Fibroblast of the conjunctiva (primary cell): ENCODE data around the gene IQUB.
"Not testable (repeated sequence)": the region's sequence is repeated elsewhere in the genome, so short reads cannot be mapped to it uniquely, and the experiment has no call there.

Experiments
- DNase-seq: peaks from one replicate; pipeline ENCODE4 v3.0.0-alpha.2; 2010; ENCODE audit warnings: low read depth

IQUB gene

DNA sequence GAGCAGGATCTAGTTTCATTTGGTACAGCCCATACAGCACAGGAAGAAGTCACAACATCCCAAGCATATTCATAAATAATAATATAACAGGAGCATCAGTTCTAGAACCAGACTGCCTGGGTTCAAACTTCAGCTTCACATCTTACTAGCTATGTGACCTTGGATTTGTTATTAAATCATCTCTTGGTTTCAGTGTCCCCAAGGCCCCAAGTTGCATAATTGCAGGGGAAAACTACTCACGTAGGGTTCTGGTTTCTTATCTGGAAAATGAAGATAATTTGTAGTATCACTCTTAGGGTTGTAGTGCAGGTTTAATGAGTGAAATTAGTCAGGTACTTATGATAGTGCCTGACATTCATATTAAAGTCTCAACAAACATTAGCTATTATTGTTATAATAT is 5.5 kb upstream of the IQUB start:
- no peak for DNase-seq

DNA sequence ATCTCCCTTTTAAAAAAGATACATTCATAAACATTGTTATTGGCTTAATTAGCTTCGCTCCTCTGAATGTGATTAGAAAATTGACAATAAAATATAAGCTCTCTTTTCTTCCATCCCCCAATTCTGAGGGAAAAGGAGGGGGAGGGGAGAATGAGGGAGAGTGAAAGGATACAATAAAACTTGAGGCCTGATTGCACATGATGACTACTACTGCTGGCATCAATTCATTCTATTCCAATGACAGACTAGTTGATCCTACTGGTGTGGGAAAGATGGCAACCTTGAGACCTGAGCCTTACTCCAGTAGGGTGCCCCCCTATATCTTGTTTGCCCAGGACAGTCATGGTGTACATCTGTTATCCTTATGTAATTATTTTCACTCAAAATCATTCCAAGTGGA is 4.5 kb upstream of the IQUB start:
- DNase-seq: no peak

DNA sequence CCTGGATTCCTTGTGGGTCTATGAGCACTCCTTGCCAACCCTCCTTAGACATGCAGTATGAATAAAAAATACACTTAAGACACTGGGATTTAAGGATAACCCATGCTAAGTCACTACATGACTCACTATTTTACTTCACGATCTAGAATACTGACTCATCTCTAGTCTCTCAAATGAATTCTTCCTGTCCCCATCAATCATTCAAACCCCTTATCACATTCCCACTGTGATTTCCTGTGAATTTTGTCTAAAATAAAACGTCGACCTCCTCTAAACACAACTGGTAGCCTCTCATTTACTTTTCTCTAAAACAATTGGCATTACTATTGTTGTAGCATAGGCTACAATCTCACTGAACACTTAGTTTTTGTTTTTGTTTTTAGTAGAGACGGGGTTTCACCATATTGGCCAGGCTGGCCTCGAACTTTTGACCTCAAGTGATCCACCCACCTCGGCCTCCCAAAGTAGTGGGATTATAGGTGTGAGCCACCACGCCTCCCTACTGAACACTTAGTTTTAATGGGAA is 3.9 kb upstream of the IQUB start:
- DNase-seq: peak; percentile 23

DNA sequence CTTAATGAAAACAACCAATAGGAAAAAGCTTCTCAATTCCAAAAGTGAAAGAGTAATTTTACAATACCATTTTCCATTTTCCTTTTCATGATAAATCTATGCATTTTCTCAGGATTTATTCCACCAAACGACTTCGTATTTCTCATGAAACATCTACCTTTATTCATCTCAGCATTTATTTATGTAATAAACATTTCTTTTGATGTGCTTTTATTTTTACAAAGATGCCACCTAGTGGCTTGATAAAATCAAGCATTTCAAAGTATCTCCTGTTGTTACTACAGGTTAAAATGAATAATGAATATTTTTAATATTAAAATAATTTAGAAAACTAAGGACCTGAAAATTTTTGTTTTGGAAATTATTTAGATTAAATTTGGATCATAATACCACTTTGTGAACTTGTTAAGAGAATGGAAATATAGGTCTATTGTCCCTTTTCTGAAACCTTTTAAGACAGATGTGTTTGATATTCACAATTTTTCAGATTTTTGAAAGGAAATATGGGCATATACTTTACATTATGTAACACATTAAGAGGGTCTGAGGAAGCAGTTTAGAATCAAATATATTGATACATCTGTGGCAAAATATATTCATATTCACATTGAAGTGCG is 2.7 kb upstream of the IQUB start:
- DNase-seq: no peak

DNA sequence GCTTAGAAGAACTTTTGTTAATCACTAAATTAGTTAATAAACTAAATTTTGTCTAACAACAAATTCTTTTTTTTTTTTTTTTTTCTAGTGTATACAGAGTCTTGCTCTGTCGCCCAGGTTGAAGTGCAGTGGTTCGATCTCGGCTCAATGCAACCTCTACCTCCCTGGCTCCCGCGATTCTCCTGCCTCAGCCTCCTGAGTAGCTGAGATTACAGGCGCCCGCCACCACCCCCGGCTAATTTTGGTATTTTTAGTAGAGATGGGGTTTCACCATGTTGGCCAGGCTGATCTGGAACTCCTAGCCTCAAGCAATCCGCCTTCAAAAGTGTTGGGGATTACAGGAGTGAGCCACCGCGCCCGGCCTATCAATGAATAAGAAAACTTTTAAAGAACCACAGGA is 1.1 kb upstream of the IQUB start:
- no peak for DNase-seq

DNA sequence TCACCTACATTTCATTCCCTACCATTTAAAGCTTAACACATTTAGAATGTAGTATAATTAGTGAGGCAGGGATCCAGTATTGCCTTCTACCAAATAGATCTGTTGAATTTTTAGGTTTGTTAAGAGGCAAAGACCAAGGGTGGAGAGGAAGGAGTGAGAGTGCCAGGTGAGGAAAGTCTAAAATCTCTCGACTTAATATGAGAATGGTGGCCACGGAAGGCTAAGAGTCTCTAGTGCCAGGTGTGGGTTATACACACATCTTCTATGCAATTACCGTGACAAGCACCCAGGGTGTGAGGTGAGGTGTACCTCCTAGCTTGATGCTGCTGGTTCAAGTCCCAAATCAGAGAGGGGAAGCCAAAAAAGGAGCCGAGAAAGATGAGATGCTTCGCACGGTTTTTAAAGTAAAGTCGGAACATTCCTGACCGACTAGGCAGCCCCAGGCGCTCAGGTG is 439 bp downstream of the IQUB start:
- DNase-seq: no peak

DNA sequence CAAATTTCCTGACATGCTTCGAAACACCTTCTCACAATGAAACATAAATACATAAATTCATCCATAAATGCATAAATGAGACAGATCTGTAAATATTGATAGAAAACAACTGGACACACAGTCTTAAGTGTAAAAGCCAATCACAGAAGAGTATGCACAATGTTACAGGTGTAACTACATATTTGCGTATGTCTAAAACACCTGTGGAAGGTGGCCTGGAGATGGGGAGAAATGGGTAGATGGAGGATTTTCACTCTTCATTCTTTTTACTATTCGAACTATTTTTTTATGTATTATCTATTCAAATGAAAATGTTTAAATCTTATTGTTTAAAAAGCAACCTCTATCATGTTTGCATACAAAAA is 860 bp downstream of the IQUB start:
- DNase-seq: no peak

DNA sequence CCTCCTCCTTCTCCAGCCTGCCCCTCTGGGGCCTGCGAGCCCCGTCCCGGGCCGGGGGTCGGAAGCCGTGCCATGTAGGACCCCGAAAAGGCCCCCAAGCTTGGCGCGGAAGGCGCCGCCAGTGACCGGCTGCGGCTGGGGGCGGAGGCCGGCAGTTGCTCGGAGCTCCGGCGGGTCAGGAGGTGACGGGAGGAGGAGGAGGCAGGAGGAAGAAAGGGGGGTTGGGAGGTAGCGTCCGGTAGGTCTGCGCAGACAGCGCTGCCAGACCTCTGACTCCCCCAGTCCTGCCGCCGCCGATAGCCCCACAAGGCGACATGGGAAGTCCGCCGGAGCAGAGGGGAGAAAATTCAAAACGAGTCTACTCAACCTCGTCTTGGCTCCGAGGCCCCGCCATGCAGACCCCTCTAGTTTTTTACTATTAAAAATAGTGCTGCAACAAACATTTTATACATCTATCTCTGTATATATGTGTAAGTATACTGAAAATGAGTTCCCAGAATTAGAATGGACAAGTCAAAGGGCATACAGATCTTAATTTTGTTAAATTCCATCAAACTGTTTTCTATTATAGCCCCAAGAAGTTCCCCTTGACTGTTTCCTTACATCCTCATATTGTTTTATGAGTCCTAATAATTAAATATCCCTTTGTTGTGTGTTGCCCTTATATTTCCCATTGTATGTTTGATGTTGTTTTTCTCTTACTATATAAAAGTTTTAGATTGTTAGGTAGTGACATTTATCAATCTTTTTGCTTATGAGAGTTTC is 1.4 kb downstream of the IQUB start:
- DNase-seq: not testable (repeated sequence)

DNA sequence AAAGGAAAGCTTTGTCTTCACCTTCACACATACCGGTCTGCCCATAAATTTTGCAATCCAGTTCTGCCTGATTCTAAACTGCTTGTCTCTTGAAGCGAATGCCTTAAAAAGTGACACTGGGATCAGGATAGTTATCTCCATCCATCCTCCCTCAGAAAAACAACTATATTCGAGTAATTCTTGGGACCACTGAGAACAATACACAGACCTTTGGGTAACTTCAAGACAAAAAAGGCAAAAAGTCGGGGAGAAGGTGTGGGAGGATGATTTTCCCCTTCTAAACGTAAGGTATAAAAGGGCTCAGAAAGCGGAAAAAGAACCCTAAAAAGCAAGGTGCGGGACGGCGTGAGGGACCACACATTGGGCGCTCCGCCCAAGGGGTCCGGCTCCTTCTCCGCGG is 2.1 kb downstream of the IQUB start:
- DNase-seq: not testable (repeated sequence)

DNA sequence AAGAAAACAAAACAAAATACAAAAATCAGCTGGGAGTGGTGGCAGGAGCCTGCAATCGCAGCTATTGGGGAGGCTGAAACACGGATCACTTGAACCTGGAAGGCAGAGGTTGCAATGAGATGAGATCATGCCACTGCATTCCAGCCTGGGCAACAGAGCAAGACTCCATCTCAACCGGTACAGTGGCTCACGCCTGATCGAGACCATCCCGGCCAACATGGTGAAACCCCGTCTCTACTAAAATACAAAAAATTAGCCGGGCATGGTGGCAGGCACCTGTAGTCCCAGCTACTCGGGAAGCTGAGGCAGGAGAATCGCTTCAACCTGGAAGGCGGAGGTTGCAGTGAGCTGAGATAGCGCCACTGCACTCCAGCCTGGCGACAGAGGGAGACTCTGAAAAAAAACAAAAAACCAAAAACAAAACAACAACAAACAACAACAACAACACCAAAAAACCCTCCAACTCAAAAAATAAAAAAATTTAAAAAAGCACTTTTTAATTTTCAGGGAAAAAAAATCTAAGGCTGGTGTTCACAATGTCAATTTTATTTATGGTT is 4.3 kb downstream of the IQUB start:
- DNase-seq: not testable (repeated sequence)

DNA sequence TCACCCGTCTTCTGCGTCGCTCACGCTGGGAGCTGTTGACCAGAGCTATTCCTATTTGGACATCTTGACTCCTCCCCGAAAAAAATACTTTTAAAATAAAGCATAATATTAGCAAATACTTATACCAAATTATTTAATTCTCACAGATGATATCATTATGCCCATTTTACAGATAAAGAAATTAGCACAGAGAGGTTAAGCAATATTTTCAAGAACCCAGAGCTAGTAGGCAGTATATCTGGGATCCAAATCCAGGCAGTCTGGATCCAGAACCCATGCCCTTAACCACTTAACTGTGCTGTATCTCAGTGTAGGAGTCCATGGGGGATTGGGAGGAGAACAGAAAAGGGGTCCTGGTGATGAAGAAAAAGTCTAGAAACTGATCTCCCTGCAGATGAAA is 6.1 kb downstream of the IQUB start:
- DNase-seq: no peak

DNA sequence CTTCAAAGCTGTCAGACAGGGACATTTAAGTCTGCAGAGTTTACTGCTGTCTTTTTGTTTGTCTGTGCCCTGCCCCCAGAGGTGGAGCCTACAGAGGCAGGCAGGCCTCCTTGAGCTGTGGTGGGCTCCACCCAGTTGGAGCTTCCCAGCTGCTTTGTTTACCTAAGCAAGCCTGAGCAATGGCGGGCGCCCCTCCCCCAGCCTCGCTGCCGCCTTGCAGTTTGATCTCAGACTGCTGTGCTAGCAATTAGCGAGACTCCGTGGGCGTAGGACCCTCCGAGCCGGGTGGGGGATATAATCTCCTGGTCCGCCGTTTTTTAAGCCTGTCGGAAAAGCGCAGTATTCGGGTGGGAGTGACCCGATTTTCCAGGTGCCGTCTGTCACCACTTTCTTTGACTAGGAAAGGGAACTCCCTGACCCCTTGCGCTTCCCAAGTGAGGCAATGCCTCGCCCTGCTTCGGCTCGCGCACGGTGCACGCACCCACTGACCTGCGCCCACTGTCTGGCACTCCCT is 6.6 kb downstream of the IQUB start:
- DNase-seq: not testable (repeated sequence)

DNA sequence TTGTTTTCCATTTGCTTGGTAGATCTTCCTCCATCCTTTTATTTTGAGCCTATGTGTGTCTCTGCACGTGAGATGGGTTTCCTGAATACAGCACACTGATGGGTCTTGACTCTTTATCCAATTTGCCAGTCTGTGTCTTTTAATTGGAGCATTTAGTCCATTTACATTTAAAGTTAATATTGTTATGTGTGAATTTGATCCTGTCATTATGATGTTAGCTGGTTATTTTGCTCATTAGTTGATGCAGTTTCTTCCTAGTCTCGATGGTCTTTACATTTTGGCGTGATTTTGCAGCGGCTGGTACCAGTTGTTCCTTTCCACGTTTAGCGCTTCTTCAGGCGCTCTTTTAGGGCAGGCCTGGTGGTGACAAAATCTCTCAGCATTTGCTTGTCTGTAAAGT is 7.9 kb downstream of the IQUB start:
- not testable (repeated sequence) for DNase-seq

DNA sequence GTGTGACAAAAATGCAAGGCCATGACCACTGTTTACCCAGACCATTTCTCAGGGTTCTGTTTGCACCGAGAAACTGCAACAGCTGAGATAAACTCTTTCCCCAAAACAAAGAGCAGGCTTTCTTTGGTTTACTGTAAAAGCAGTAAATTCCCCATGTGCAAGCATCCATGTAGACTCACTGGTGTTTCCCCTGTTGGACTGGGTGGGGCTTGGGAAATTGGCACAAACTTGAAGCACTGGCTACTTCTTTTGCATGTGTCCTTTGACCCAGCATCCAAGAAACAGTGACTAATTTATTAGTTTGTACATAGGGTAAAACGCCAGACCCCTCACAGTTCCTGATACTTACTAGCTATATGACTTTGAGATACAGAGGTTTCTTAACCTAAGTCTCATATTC is 12.3 kb downstream of the IQUB start:
- no peak for DNase-seq

DNA sequence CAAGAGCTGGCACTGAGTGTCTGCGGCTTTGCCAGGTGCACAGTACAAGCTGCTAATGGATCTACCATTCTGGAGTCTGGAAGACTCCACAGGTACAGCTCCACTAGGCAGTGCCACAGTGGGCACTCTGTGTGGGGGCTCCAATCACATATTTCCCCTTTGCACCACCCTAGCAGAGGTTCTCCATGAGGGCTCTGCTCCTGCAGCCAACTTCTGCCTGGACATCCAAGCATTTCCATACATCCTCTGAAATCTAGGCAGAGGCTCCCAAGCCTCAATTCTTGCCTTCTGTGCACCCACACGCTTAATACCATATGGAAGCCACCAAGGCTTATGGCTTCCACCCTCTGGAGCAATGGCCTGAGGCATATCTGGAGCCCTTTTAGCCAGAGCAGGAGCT is 29.2 kb downstream of the IQUB start:
- DNase-seq: no peak

DNA sequence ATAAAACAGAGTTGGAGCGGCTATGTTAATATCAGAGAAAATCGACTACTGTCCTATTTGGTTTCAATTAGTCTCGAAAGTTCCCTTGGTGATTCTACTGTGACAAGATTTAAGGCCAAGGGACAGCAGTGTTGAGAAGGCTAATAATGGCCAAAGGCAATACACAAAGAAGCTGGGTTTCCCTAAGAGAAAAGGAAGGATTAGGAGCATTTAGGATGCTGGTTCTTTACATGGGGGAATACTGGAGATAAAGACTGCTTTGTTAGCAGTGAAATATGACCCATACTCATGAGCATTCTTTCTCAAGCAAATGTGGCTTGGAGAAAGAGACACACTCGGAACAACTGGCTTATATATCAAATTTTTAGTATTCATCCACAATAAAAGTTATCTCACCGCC is 32.2 kb downstream of the IQUB start:
- no peak for DNase-seq

DNA sequence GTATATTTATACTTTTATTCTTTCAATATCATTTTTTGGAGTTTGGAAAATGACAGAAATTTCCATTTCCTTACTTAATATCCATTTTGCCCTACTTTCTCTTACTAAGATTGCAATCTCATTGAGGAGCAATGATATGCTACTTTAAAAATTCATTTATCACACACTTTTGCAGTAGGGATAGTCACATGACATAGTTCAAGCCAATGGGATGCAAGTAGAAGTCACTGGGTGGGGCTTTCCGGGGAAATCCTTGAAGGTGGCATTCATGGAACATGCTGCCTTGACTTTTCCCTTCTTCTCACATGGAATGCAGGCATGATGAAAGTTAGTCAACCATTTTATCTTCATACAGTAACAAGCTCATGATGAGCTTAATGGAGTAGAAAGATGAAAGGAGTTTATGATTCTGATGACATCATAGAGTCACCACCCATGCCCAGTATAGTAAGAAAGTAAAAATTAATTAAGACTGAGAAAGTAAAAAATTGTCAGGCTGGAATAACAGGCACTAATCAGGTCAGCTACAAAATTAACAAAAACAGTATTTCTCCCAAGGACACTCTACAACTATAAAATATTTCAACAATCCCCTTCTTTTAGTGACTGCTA is 33.4 kb downstream of the IQUB start:
- no peak for DNase-seq

DNA sequence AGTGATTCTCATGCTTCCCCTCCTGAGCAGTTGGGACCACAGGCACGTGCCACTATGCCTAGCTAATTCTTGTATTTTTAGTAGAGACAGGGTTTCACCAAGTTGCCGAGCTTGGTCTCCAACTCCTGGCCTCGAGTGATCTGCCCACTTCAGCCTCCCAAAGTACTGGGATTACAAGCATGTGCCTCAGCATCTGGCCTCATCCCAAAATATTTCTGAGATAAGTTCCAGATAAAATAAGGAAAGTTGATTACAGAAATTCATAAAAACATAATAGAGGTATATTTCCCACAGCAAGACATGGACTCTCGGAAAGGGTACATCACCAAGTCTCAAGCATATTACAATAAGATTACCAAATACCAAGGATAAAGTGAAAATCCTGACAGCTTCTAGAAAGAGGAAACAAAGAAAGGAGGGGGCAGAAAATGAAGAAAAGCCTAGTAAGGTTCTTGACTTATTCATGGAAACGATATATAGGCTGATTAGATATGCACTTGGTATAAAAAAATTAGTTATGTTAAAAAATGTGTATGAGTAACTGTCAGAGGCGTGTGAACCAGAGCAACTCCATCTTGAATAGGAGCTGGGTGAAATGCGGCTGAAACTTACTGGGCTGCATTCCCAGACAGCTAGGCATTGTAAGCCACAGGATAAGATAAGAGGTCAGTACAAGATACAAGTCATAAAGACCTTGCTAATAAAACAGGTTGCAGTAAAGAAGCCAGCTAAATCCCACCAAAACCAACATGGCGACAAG is 35.0 kb downstream of the IQUB start:
- no peak for DNase-seq

DNA sequence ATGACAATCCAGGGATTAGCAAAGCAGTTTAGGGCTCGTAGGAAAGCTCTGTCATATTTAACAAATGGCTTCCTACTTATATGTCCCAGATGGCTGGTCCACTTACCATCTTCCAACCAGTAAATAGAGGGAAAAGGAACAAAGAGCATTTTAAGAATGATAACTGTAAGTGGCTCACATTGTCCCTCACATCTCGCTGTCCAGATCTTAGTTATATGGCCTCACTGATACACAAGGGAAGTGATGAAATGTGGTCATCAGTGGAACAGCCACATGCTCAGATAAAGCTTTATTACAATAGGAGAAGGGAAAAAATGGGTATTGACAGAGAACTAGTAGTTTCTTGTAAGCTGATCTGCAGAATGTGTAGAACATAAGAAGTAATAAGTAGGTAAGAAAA is 35.8 kb downstream of the IQUB start:
- no peak for DNase-seq

DNA sequence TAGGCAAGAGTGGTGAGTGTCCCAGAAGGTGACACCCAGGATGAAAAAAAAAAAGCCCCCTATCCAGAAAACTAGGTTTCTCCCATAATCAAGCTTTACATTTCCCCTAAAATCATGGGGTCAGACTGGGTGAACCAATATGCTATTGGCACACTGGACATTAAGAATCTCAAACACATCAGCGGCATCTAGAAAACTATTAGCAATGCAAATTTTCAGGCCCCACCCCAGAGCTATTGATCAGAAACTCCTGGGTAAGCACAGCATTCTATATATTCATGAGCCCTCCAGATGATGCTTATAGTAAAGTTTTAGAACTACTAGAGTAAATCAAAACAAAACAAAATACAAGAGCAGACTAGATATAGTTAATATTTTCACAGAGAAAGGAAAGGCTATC is 36.4 kb downstream of the IQUB start:
- no peak for DNase-seq

DNA sequence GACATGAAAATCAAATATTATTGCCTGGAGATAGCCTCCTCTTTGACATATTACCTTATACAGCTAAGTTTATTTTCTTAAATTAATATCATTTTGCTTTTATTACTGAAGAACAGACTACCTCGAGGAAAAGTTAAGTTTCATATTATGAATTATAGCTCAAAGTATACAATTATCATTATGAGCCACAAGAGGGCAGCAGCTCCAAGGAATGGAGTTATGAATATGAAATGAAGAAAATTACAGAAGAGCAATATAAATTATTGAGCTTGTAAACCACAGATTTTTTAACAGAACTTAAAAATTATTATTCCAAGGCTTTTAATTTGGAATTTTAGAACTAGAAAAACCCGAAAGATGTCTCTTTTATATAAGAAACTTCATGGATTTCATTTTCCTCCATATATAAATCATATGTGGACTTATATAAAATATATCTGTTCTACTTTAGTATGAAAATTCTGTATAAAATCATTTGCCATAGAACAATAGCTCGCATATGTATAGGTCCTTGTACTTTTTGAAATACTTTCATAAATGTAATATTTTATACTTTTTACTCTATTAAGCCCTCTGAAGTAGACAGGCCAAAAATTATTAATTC is 40.1 kb downstream of the IQUB start:
- peak; percentile 24 for DNase-seq

DNA sequence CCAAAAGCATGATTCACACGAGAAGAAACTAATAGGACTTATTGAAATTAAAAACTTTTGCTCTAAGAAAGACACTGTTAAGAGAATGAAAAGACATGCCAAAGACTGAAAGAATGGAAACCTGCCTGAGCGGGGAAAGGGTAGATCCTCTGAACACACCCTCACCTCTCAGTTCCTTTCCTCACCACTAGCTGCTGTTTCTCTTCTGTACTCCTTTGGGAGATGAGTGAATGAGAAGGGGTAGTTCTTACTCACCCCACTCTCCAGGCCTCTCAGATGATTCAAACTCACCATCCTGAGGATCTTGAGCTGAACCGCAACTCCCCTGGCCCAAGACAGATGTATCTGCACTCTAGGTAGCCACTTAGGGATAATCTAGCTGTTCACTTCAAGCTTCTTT is 41.9 kb downstream of the IQUB start:
- DNase-seq: no peak
